ENCODE data around the gene TAS2R19. TPM values are rescaled to one million over a fixed set of nuclear protein-coding genes. Genes with fewer than 3 reads are reported as not detected.
"Not testable (repeated sequence)": the region's sequence is repeated elsewhere in the genome, so short reads cannot be mapped to it uniquely, and the experiment has no call there.

TAS2R19 gene
- 1 to 10 TPM; 1.1 to 1.3 TPM for total RNA-seq

- peaks cover 3% of the 10 kb centered on the region for H3K9me3 Mint-ChIP-seq
- H3K4me3 Mint-ChIP-seq: no peak within 1 kb of the TSS
- CTCF ChIA-PET: no interaction called here
- no peaks in the 10 kb centered on the region for H3K4me1 Mint-ChIP-seq
- no peak within 1 kb of the TSS for H3K27ac Mint-ChIP-seq
- POLR2A ChIA-PET: no interaction called here
- H3K27me3 Mint-ChIP-seq: no peaks in the 10 kb centered on the region
- no peak for DNase-seq
- H3K36me3 Mint-ChIP-seq (ENCODE audit: low read depth): peaks cover 10% of the 10 kb centered on the region
These were observed at the start of gene TAS2R19 for GRCh38 chr12:11022520-11022919. Gene TAS2R19 (minus strand): TSS chr12:11022620. CDS start chr12:11022571, 49 bp downstream.

- no peaks in the 10 kb centered on the region for H3K27me3 Mint-ChIP-seq
- ChIA-PET CTCF (no interaction called here), POLR2A (no interaction called here)
- no peak for DNase-seq
- no peak overlapping the region for H3K27ac Mint-ChIP-seq
- H3K4me1 Mint-ChIP-seq: peaks cover 4% of the 10 kb centered on the region
- H3K4me3 Mint-ChIP-seq: no peak overlapping the region
- H3K36me3 Mint-ChIP-seq (ENCODE audit: low read depth): peaks cover 11% of the 10 kb centered on the region
- no peaks in the 10 kb centered on the region for H3K9me3 Mint-ChIP-seq
These were observed 49.0 kb upstream of the TAS2R19 start for GRCh38 chr12:11071414-11071813.

GRCh38 chr12:11070999-11071398 is 48.6 kb upstream of the TAS2R19 start:
- POLR2A ChIA-PET: no interaction called here
- CTCF ChIA-PET: no interaction called here
- Mint-ChIP-seq H3K27ac (no peak overlapping the region), H3K9me3 (no peaks in the 10 kb centered on the region), H3K36me3 (ENCODE audit: low read depth) (peaks cover 11% of the 10 kb centered on the region), H3K27me3 (no peaks in the 10 kb centered on the region), H3K4me3 (no peak overlapping the region), H3K4me1 (peaks cover 4% of the 10 kb centered on the region)
- DNase-seq: no peak

- H3K36me3 Mint-ChIP-seq (ENCODE audit: low read depth): peaks cover 11% of the 10 kb centered on the region
- no peak overlapping the region for H3K4me3 Mint-ChIP-seq
- ChIA-PET CTCF (no interaction called here), POLR2A (no interaction called here)
- H3K9me3 Mint-ChIP-seq: peaks cover 2% of the 10 kb centered on the region
- H3K4me1 Mint-ChIP-seq: no peaks in the 10 kb centered on the region
- no peak overlapping the region for H3K27ac Mint-ChIP-seq
- DNase-seq: no peak
- H3K27me3 Mint-ChIP-seq: no peaks in the 10 kb centered on the region
These were observed 47.5 kb upstream of the TAS2R19 start for GRCh38 chr12:11069854-11070365.

GRCh38 chr12:11067514-11067913 is 45.1 kb upstream of the TAS2R19 start:
- ChIA-PET CTCF (no interaction called here), POLR2A (no interaction called here)
- peaks cover 11% of the 10 kb centered on the region for H3K36me3 Mint-ChIP-seq (ENCODE audit: low read depth)
- no peak for DNase-seq
- no peak overlapping the region for H3K4me3 Mint-ChIP-seq
- H3K27me3 Mint-ChIP-seq: no peaks in the 10 kb centered on the region
- peaks cover 2% of the 10 kb centered on the region for H3K9me3 Mint-ChIP-seq
- no peaks in the 10 kb centered on the region for H3K4me1 Mint-ChIP-seq
- H3K27ac Mint-ChIP-seq: no peak overlapping the region

GRCh38 chr12:11062194-11062593 is 39.8 kb upstream of the TAS2R19 start, which contains the start of gene TAS2R46:
Gene TAS2R46 (minus strand): TSS chr12:11062294. CDS start chr12:11062294, 0 bp downstream.
- H3K36me3 Mint-ChIP-seq (ENCODE audit: low read depth); H3K9me3 Mint-ChIP-seq; DNase-seq; H3K27me3 Mint-ChIP-seq; H3K27ac Mint-ChIP-seq; CTCF ChIA-PET; H3K4me3 Mint-ChIP-seq; H3K4me1 Mint-ChIP-seq; POLR2A ChIA-PET: not testable (repeated sequence)

- no peak overlapping the region for H3K27ac Mint-ChIP-seq
- no peaks in the 10 kb centered on the region for H3K9me3 Mint-ChIP-seq
- ChIA-PET CTCF (no interaction called here), POLR2A (no interaction called here)
- H3K4me1 Mint-ChIP-seq: no peaks in the 10 kb centered on the region
- peaks cover 7% of the 10 kb centered on the region for H3K36me3 Mint-ChIP-seq (ENCODE audit: low read depth)
- DNase-seq: no peak
- H3K27me3 Mint-ChIP-seq: no peaks in the 10 kb centered on the region
- H3K4me3 Mint-ChIP-seq: no peak overlapping the region
These were observed 37.4 kb upstream of the TAS2R19 start for GRCh38 chr12:11059784-11060183.

- Mint-ChIP-seq H3K4me3 (no peak overlapping the region), H3K4me1 (no peaks in the 10 kb centered on the region), H3K9me3 (no peaks in the 10 kb centered on the region), H3K27me3 (no peaks in the 10 kb centered on the region), H3K36me3 (ENCODE audit: low read depth) (peaks cover 7% of the 10 kb centered on the region), H3K27ac (no peak overlapping the region)
- no peak for DNase-seq
- CTCF ChIA-PET: no interaction called here
- POLR2A ChIA-PET: no interaction called here
These were observed 36.6 kb upstream of the TAS2R19 start for GRCh38 chr12:11059041-11059440.

- Mint-ChIP-seq H3K36me3 (ENCODE audit: low read depth) (peaks cover 18% of the 10 kb centered on the region), H3K4me3 (no peak overlapping the region), H3K4me1 (no peaks in the 10 kb centered on the region), H3K27ac (no peak overlapping the region), H3K27me3 (no peaks in the 10 kb centered on the region), H3K9me3 (peaks cover 12% of the 10 kb centered on the region)
- ChIA-PET CTCF (no interaction called here), POLR2A (no interaction called here)
- no peak for DNase-seq
These were observed 32.9 kb upstream of the TAS2R19 start for GRCh38 chr12:11055306-11055705.

GRCh38 chr12:11049806-11050531 is 27.5 kb upstream of the TAS2R19 start:
- H3K27me3 Mint-ChIP-seq, POLR2A ChIA-PET, CTCF ChIA-PET, H3K27ac Mint-ChIP-seq, H3K4me1 Mint-ChIP-seq, DNase-seq, H3K4me3 Mint-ChIP-seq: not testable (repeated sequence)
- H3K36me3 Mint-ChIP-seq (ENCODE audit: low read depth): peaks cover 23% of the 10 kb centered on the region
- peaks cover 18% of the 10 kb centered on the region for H3K9me3 Mint-ChIP-seq

GRCh38 chr12:11041366-11041765 is 18.9 kb upstream of the TAS2R19 start:
- H3K4me1 Mint-ChIP-seq, POLR2A ChIA-PET, H3K4me3 Mint-ChIP-seq, H3K27ac Mint-ChIP-seq, DNase-seq, H3K9me3 Mint-ChIP-seq, CTCF ChIA-PET, H3K27me3 Mint-ChIP-seq: not testable (repeated sequence)
- peaks cover 32% of the 10 kb centered on the region for H3K36me3 Mint-ChIP-seq (ENCODE audit: low read depth)

GRCh38 chr12:11040162-11040561 is 17.7 kb upstream of the TAS2R19 start:
- Mint-ChIP-seq H3K27me3 (no peaks in the 10 kb centered on the region), H3K4me3 (no peak overlapping the region), H3K9me3 (peaks cover 8% of the 10 kb centered on the region), H3K36me3 (ENCODE audit: low read depth) (peaks cover 30% of the 10 kb centered on the region), H3K4me1 (no peaks in the 10 kb centered on the region), H3K27ac (no peak overlapping the region)
- CTCF ChIA-PET: no interaction called here
- no peak for DNase-seq
- POLR2A ChIA-PET: no interaction called here

GRCh38 chr12:11039171-11039570 is 16.8 kb upstream of the TAS2R19 start:
- Mint-ChIP-seq H3K4me1 (no peaks in the 10 kb centered on the region), H3K4me3 (no peak overlapping the region), H3K36me3 (ENCODE audit: low read depth) (peaks cover 26% of the 10 kb centered on the region), H3K27ac (no peak overlapping the region), H3K27me3 (no peaks in the 10 kb centered on the region), H3K9me3 (peaks cover 8% of the 10 kb centered on the region)
- DNase-seq: no peak
- ChIA-PET CTCF (no interaction called here), POLR2A (no interaction called here)

GRCh38 chr12:11033959-11034358 is 11.5 kb upstream of the TAS2R19 start:
- H3K9me3 Mint-ChIP-seq, POLR2A ChIA-PET, DNase-seq, H3K27ac Mint-ChIP-seq, H3K4me3 Mint-ChIP-seq, H3K27me3 Mint-ChIP-seq, CTCF ChIA-PET, H3K4me1 Mint-ChIP-seq: not testable (repeated sequence)
- peaks cover 12% of the 10 kb centered on the region for H3K36me3 Mint-ChIP-seq (ENCODE audit: low read depth)

Data from activated CD4-positive, alpha-beta memory T cell treated with anti-CD3 and anti-CD28 coated beads, Interleukin-2, amount 10 ng/mL, durations not matched to agents 7 days and 5 days (primary cell).